HEK293T (cell line): ENCODE measurements around the gene SAMMSON.

ENCODE experiments used
- BHLHE40 ChIP-seq: fragments of 450-650 bp; IDR thresholded peaks from 2 replicates; pipeline ENCODE4 v1.6.1; 2016; ENCODE audit warnings: mild to moderate bottlenecking, moderate library complexity, borderline replicate concordance
- CTBP1 ChIP-seq: fragments of 450-650 bp; IDR thresholded peaks from 2 replicates; pipeline ENCODE4 v1.6.1; 2016; ENCODE audit warnings: borderline replicate concordance
- ELF4 ChIP-seq: fragments of 450-650 bp; IDR thresholded peaks from 2 replicates; pipeline ENCODE4 v1.6.1; 2017; ENCODE audit warnings: antibody characterized with exemption
- FOXA1 ChIP-seq: fragments of 450-650 bp; IDR thresholded peaks from 2 replicates; pipeline ENCODE4 v1.6.1; 2016; ENCODE audit warnings: mild to moderate bottlenecking
- FOXK2 ChIP-seq: fragments of 450-650 bp; IDR thresholded peaks from 2 replicates; pipeline ENCODE4 v1.6.1; 2016; ENCODE audit warnings: mild to moderate bottlenecking
- FOXM1 ChIP-seq: fragments of 450-650 bp; IDR thresholded peaks from 2 replicates; pipeline ENCODE4 v1.6.1; 2017; ENCODE audit warnings: mild to moderate bottlenecking, borderline replicate concordance
- HDGF ChIP-seq: fragments of 450-650 bp; IDR thresholded peaks from 2 replicates; pipeline ENCODE4 v1.6.1; 2017; ENCODE audit warnings: antibody characterized with exemption, borderline replicate concordance
- L3MBTL2 ChIP-seq: fragments of 450-650 bp; conservative IDR thresholded peaks from 2 replicates; pipeline ENCODE4 v1.6.1; 2016; ENCODE audit warnings: mild to moderate bottlenecking
- SP1 ChIP-seq: fragments of 450-650 bp; IDR thresholded peaks from 2 replicates; pipeline ENCODE4 v1.6.1; 2017
- SUZ12 ChIP-seq: fragments of 450-650 bp; IDR thresholded peaks from 2 replicates; pipeline ENCODE4 v1.6.1; 2016; ENCODE audit warnings: mild to moderate bottlenecking
- TARDBP ChIP-seq: fragments of 450-650 bp; IDR thresholded peaks from 2 replicates; pipeline ENCODE4 v1.6.1; 2016
- ZNF384 ChIP-seq: fragments of 450-650 bp; IDR thresholded peaks from 2 replicates; pipeline ENCODE4 v1.6.1; 2016

GRCh38 chr3:69961706-69962439 lies 37.7 kb upstream of the SAMMSON start:
- no peak for TF ChIP-seq FOXM1
- TF ChIP-seq ELF4 = no peak
- TF ChIP-seq BHLHE40 = no peak
- no peak for TF ChIP-seq SUZ12
- TF ChIP-seq L3MBTL2 = no peak
- TF ChIP-seq HDGF = no peak
- TF ChIP-seq SP1 = no peak
- no peak for TF ChIP-seq FOXK2
- no peak for TF ChIP-seq FOXA1
- no peak for TF ChIP-seq TARDBP
- TF ChIP-seq ZNF384 = no peak
- TF ChIP-seq CTBP1 = no peak
